Ishikawa (cell line): ENCODE results near the gene PLA2G6.

Experiments
- CEBPB ChIP-seq: IDR thresholded peaks from 2 replicates; pipeline ENCODE4 v1.6.1; 2012
- CREB1 ChIP-seq: IDR thresholded peaks from 2 replicates; pipeline ENCODE4 v1.6.1; 2012; ENCODE audit warnings: low read depth
- EGR1 ChIP-seq: IDR thresholded peaks from 2 replicates; pipeline ENCODE4 v1.6.1; 2012
- EP300 ChIP-seq: IDR thresholded peaks from 2 replicates; pipeline ENCODE4 v1.6.1; 2012; ENCODE audit warnings: borderline replicate concordance
- FOXM1 ChIP-seq: IDR thresholded peaks from 2 replicates; pipeline ENCODE4 v1.6.1; 2012; ENCODE audit warnings: low read depth, borderline replicate concordance
- NFIC ChIP-seq: IDR thresholded peaks from 2 replicates; pipeline ENCODE4 v1.6.1; 2012
- RAD21 ChIP-seq: IDR thresholded peaks from 2 replicates; pipeline ENCODE4 v1.6.1; 2012; ENCODE audit warnings: low read depth
- REST ChIP-seq: IDR thresholded peaks from 2 replicates; pipeline ENCODE4 v1.6.1; 2012; ENCODE audit warnings: low read depth, mild to moderate bottlenecking
- TAF1 ChIP-seq: IDR thresholded peaks from 2 replicates; pipeline ENCODE4 v1.6.1; 2012; ENCODE audit warnings: low read depth, mild to moderate bottlenecking
- TCF12 ChIP-seq: IDR thresholded peaks from 2 replicates; pipeline ENCODE4 v1.6.1; 2012; ENCODE audit warnings: low read depth
- TEAD4 ChIP-seq: IDR thresholded peaks from 2 replicates; pipeline ENCODE4 v1.6.1; 2012
- USF1 ChIP-seq: IDR thresholded peaks from 2 replicates; pipeline ENCODE4 v1.6.1; 2012
- YY1 ChIP-seq: IDR thresholded peaks from 2 replicates; pipeline ENCODE4 v1.6.1; 2012; ENCODE audit warnings: low read depth
- ZBTB7A ChIP-seq: IDR thresholded peaks from 2 replicates; pipeline ENCODE4 v1.6.1; 2012; ENCODE audit warnings: low read depth
- TF ChIP-seq, protein P1 (sequence below): IDR thresholded peaks from 2 replicates; pipeline ENCODE4 v1.6.1; 2012

The PLA2G6 gene

DNA sequence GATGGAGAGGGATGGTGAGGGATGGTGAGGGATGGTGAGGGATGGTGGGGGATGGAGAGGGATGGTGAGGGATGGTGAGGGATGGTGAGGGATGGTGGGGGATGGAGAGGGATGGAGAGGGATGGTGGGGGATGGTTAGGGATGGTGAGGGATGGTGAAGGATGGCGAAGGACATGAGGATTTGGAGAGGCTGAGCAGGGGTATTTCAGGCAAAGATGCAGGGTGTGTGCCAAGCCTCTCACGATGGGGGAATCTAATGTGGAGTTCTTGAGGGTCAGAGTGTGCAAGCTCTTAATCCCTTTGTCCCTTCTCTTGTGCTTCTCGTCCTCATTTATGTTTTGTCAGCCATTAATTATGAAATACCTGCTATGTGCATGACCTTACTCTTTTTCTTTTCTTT lies 7.5 kb upstream of the PLA2G6 start:
- TF ChIP-seq CEBPB = no peak
- no peak for TF ChIP-seq TCF12
- no peak for TF ChIP-seq FOXM1
- no peak for TF ChIP-seq EGR1
- no peak for TF ChIP-seq REST
- TF ChIP-seq, protein P1, sequence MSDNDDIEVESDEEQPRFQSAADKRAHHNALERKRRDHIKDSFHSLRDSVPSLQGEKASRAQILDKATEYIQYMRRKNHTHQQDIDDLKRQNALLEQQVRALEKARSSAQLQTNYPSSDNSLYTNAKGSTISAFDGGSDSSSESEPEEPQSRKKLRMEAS = no peak
- no peak for TF ChIP-seq NFIC
- TF ChIP-seq YY1 = no peak
- TF ChIP-seq TAF1 = no peak
- no peak for TF ChIP-seq TEAD4
- no peak for TF ChIP-seq CREB1
- TF ChIP-seq ZBTB7A = no peak
- no peak for TF ChIP-seq RAD21

DNA sequence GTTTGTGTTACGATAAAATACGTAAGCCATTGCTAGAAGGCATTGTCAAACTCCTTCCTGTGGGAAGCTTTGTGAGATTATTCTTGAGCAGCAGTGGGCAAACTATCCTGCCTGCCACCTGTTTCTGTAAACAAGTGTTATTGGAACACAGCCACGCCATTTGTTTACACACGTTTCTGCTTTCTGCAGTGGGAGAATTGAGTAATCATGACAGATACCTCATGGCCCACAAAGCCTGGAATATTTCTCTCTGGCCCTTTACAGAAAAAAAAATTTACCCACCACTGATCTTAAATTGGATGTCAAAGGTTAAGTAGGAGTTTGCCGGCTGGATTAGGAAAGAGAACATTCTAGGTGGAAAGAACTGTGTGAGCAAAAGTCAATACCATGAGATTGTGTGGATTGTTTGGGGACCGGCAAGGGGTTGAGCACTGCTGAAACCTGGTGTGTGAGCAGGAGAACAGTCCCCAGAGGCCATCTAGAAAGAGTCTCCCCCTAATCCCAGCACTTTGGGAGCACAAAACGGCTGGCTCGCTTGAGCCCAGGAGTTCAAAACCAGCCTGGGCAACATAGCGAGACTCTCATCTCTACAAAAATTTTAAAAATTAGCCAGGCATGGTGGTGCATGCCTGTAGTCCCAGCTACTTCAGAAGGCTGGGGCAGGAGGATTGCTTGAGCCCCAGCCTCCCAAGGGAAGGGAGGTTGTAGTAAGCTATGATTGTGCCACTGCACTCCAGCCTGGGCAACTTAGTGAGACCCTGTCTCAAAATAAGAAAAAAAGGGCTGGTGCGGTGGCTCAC lies 6.0 kb upstream of the PLA2G6 start:
- TF ChIP-seq YY1 (no peak), CEBPB (no peak), REST (no peak), TAF1 (no peak), TCF12 (no peak), NFIC (no peak), USF1 (no peak), ZBTB7A (no peak), EGR1 (no peak), CREB1 (no peak), FOXM1 (no peak), EP300 (no peak)
- TF ChIP-seq, protein P1 = no peak

DNA sequence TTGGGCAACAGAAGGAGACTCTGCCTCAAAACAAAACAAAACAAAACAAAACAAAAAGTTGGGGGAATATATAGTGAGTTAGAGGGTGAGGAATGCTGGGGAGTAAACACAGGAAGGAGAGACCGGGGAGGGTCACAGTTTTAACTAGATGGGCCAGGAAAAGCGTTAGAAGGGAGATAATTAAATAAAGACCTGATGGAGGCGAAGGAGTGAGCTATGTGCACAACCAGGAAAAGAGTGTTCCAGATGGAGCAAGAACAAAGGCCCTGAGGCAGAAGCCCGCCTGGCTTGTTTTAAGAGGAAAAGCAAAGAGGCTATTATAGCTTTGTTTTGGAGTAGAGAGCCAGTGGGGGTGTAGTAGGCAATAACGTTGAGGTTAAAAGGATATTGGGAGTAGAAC lies 4.8 kb upstream of the PLA2G6 start:
- no peak for TF ChIP-seq ZBTB7A
- no peak for TF ChIP-seq TEAD4
- no peak for TF ChIP-seq YY1
- TF ChIP-seq RAD21 = no peak
- TF ChIP-seq TAF1 = no peak
- TF ChIP-seq FOXM1 = no peak
- TF ChIP-seq, protein P1 = no peak
- TF ChIP-seq EP300 = no peak
- TF ChIP-seq NFIC = no peak
- no peak for TF ChIP-seq USF1
- no peak for TF ChIP-seq CEBPB
- no peak for TF ChIP-seq CREB1
- no peak for TF ChIP-seq TCF12
- TF ChIP-seq REST = no peak
- no peak for TF ChIP-seq EGR1

- TF ChIP-seq CEBPB (no peak), TCF12 (no peak), EGR1 (no peak), TAF1 (no peak), USF1 (no peak), FOXM1 (no peak), YY1 (no peak), TEAD4 (no peak), EP300 (no peak), CREB1 (no peak), REST (no peak)
Measured at GRCh38 chr22:38184788-38185187, 3.2 kb upstream of the PLA2G6 start.
